Brain microvascular endothelial cell (primary cell): Measurements from ENCODE around the gene CD248.

Experiments
- DNase-seq: peaks from one replicate; pipeline ENCODE4 v3.0.0-alpha.2; 2020
- H3K27ac ChIP-seq: fragments of 250-450 bp; sonication (Bioruptor Pico); 2 replicates; pipeline ENCODE4 v1.5.1; 2020; ENCODE audit warnings: mild to moderate bottlenecking, moderate library complexity
- H3K27me3 ChIP-seq: fragments of 250-450 bp; sonication (Bioruptor Pico); replicated peaks from 2 replicates; pipeline ENCODE4 v1.5.1; 2020; ENCODE audit warnings: mild to moderate bottlenecking
- H3K36me3 ChIP-seq: fragments of 250-450 bp; sonication (Bioruptor Pico); replicated peaks from 2 replicates; pipeline ENCODE4 v1.5.1; 2020; ENCODE audit warnings: mild to moderate bottlenecking
- H3K4me3 ChIP-seq: 2 replicates; pipeline ENCODE4 v1.5.1; 2011; ENCODE audit warnings: low read depth, mild to moderate bottlenecking, control low read depth, low read length, moderate library complexity
- in situ Hi-C: cut with HindIII; loops from 2 replicates; pipeline ENCODE4 v1.10.0; 2017; ENCODE audit warnings: low sequenced_read_pairs, low pct_ligation_motif_present
- TF ChIP-seq, protein P1 (sequence below): IDR thresholded peaks from 2 replicates; pipeline ENCODE4 v1.5.1; 2011; ENCODE audit warnings: low read depth, mild to moderate bottlenecking, moderate library complexity, low read length, control low read depth, inconsistent platforms; ENCODE audit errors: missing control alignments

CD248 gene

DNA sequence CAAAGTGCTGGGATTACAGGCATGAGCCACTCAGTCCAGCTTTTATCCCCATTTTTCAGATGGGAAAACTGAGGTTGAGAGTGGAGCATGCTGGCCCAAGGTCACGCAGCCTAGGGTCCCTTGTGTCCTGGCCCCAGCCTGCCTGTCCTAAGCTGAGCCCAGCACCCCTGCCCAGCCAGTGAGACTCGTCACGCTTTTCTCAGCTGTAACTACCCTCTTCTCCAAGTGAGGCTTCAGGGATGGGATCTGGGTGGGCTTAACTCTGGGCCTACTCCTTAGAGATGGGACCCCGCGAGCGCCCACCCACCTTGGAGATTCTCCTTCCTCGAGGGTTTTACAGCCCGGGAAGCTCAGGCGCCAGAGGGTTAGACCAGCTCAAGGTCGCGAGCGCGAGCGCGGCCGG, 25.5 kb downstream of the CD248 start:
- Histone ChIP-seq H3K4me3 (no peak overlapping the region), H3K27ac (no peak overlapping the region), H3K36me3 (peaks cover 7% of the 10 kb centered on the region), H3K27me3 (peaks cover 19% of the 10 kb centered on the region)
- TF ChIP-seq, protein P1, sequence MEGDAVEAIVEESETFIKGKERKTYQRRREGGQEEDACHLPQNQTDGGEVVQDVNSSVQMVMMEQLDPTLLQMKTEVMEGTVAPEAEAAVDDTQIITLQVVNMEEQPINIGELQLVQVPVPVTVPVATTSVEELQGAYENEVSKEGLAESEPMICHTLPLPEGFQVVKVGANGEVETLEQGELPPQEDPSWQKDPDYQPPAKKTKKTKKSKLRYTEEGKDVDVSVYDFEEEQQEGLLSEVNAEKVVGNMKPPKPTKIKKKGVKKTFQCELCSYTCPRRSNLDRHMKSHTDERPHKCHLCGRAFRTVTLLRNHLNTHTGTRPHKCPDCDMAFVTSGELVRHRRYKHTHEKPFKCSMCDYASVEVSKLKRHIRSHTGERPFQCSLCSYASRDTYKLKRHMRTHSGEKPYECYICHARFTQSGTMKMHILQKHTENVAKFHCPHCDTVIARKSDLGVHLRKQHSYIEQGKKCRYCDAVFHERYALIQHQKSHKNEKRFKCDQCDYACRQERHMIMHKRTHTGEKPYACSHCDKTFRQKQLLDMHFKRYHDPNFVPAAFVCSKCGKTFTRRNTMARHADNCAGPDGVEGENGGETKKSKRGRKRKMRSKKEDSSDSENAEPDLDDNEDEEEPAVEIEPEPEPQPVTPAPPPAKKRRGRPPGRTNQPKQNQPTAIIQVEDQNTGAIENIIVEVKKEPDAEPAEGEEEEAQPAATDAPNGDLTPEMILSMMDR = no peak
- in situ Hi-C loops = no loop called here
- DNase-seq = no peak

DNA sequence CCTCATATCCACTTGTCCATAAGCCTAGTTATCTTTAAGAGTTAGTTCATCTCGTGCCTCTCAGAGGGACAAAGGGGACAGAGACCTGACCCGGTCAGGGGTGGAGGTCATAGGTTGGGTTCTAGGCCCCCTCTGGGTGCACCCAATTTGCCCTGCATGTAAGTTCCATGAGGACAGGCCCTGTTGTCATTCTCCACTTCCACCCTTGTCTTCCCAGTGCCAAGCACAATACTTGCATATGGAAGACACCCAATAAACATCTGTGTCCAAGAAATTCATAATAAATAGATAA, 26.6 kb downstream of the CD248 start:
- H3K27me3 ChIP-seq = peaks cover 19% of the 10 kb centered on the region
- DNase-seq = no peak
- in situ Hi-C loops = no loop called here
- H3K27ac ChIP-seq = no peak overlapping the region
- H3K4me3 ChIP-seq = no peak overlapping the region
- TF ChIP-seq, protein P1 = no peak
- peaks cover 9% of the 10 kb centered on the region for H3K36me3 ChIP-seq

DNA sequence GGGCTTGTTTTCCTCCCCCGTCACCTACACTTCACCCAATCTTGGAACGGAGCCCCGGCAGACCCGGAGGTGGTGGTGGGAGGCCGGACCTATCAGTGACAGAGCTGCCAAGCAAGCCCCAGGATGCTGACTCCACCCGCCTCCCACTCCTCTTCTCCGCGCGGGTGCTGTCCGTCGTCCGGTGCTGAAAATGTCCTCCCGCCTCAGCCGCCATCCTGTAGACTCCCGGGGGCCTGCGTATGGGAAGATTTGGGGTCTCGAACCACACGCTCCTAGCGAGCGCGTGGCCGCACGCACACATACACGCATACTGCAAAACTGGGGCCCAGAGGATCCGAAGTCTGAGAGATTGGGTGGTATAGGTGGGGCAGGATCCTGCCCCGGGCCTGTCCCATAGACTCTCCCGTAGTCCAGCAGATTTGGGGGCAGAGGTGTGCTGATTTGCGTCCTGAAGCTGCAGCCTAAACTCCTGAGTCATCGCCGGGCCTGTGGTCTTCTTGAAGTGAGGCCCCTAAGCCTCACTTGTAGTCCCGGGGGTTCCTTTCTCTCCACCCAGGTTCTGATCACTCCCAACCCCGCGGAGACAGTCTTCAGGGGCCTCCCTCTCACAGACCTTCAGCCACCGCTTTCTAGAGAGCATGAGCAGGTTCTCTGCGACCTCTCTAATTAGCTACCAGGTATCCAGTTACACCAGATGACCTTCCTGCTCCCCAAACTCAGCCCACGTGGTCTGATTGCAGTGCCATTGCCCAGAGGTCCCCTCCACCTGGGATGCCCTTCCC, 27.1 kb downstream of the CD248 start:
- H3K4me3 ChIP-seq = peak overlapping the region; percentile 72
- no peak for DNase-seq
- TF ChIP-seq, protein P1 = no peak

DNA sequence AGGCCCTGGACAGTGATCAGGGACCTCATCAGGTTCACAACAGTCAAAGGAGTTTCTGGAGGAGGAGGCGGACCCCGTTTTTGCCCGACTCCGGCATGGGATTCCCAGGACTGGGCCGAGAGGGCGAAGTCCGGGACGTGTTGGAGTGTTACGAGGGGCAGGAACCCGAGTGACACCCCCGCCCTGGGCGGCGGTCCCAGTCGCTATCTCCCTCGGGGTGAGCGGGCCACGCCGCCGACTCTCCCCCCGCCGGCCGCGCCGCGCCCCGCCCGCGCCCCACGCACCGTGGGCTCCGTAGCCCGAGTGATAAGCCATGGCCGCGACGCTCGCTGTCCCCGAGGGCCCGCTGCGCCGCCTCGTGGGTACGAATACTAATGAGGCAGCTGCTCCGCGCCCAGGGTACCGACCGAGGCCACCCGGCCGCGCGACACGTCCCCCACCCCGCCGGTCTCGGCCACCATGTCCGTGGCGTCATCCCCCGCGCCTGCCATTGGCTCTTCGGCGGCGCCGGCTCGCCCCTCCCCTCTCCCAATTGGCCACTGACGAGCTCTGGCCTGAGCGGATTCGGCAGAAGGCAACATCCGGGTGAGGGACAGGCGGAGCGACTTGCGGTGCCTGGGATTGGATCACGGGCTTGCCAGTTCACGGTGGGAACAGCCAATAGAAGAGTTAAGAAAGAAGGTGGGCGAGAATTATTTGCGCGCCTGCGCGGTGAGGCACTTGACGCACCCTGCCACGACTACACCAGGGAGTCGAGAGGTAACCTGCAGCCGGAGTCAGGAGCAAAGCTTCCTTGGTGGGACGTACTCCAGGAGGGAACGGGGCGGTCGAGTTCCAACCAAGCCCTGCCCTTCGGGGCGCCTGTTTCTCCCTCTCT, 27.9 kb downstream of the CD248 start, which contains the start of gene YIF1A:
Gene YIF1A (minus strand): TSS at position 473 of the 877 bp plus-strand sequence. CDS start 158 bp downstream, at position 315.
- peak; percentile 100 for DNase-seq
- Histone ChIP-seq H3K4me3 (peak within 1 kb of the TSS; percentile 72), H3K27me3 (peaks cover 19% of the 10 kb centered on the region), H3K36me3 (peaks cover 12% of the 10 kb centered on the region), H3K27ac (peak within 1 kb of the TSS; percentile 97)
- TF ChIP-seq, protein P1 = no peak
- in situ Hi-C loops = no loop called here

More for the DNA sequence above, 27.1 kb downstream of the CD248 start:
- Histone ChIP-seq H3K27ac (peak overlapping the region; percentile 97), H3K36me3 (peaks cover 9% of the 10 kb centered on the region), H3K27me3 (peaks cover 19% of the 10 kb centered on the region)
- in situ Hi-C loops = no loop called here

DNA sequence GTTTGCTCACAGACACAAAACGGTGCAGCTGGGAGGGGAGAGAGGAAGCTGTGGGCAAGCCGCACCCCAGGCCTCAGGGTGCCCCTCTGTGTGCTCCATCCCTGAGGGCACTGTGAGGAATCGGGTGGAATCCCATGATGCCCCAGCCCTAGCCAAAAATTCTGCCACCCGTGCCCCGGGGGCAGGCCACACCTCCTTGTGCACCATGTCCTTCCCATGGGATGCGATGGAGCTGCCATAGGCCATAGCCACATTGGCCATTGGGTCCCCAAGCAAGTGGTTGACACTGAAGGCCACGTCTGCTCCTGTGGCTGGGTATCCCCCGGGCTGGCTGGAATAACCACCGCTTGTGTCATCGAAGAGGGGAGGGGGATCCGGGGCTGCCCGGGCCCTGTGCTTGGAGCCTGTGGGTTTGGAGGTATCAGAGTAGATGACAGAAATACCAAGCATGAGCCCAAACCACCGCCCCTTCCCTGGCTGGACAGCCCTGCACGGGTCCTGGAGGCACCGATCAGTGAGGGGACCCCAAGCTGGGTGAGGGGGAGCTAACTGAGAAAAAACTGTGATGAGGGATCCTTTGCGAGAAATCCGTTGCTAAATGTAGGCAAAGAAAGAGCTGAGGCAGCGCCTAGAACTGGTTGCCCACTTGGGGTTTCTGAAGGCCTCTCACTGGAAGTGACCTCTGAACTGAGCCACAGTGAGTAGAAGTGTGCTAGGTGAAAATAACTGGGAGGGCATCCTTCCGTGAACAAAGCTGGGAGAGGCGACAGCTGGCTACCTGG, 28.8 kb downstream of the CD248 start:
- in situ Hi-C loops = no loop called here
- peaks cover 15% of the 10 kb centered on the region for H3K36me3 ChIP-seq
- DNase-seq = no peak

More for the DNA sequence above, 28.8 kb downstream of the CD248 start:
- H3K27ac ChIP-seq = peak overlapping the region; percentile 97
- TF ChIP-seq, protein P1 = no peak
- peaks cover 18% of the 10 kb centered on the region for H3K27me3 ChIP-seq
- H3K4me3 ChIP-seq = peak overlapping the region; percentile 72
